Kidney glomerular epithelial cell (primary cell): Measurements from ENCODE around the gene HES3.
A peak's percentile ranks its signal among the peaks of the same experiment; 100 is the strongest.

Experiments used
- DNase-seq: peaks from one replicate; lab custom pipeline; 2025; lab: John Stamatoyannopoulos, UW

Gene HES3

GRCh38 chr1:6243993-6244392 is at the start of gene HES3:
Gene HES3 (plus strand): TSS chr1:6244179. CDS start chr1:6244366, 187 bp downstream.
- no peak for DNase-seq

- no peak for DNase-seq
These were observed 46.1 kb upstream of the HES3 start for GRCh38 chr1:6197746-6198427.

- no peak for DNase-seq
These were observed 45.2 kb upstream of the HES3 start for GRCh38 chr1:6198646-6199297.

GRCh38 chr1:6199298-6200187 is 44.4 kb upstream of the HES3 start, which contains the start of gene RPL22:
Gene RPL22 (minus strand): TSS chr1:6199595. CDS start chr1:6199573, 22 bp downstream.
- peak; percentile 99 for DNase-seq

- no peak for DNase-seq
These were observed 43.7 kb upstream of the HES3 start for GRCh38 chr1:6200188-6200809.

- no peak for DNase-seq
These were observed 41.7 kb upstream of the HES3 start for GRCh38 chr1:6202256-6202655.

GRCh38 chr1:6205849-6206519 is 38.0 kb upstream of the HES3 start, which contains the start of gene RNF207:
Gene RNF207 (plus strand): TSS chr1:6206119. CDS start chr1:6206536, 417 bp downstream.
- DNase-seq, result peak; percentile 69

GRCh38 chr1:6206520-6206855 is 37.5 kb upstream of the HES3 start:
- DNase-seq, result no peak

GRCh38 chr1:6207075-6207885 is 36.7 kb upstream of the HES3 start:
- no peak for DNase-seq

- no peak for DNase-seq
These were observed 36.1 kb upstream of the HES3 start for GRCh38 chr1:6207921-6208320.

GRCh38 chr1:6208723-6209660 is 35.0 kb upstream of the HES3 start:
- no peak for DNase-seq

- no peak for DNase-seq
These were observed 34.1 kb upstream of the HES3 start for GRCh38 chr1:6209661-6210580.

- DNase-seq, result no peak
These were observed 33.2 kb upstream of the HES3 start for GRCh38 chr1:6210591-6211355.

GRCh38 chr1:6211731-6212130 is 32.2 kb upstream of the HES3 start:
- no peak for DNase-seq

GRCh38 chr1:6212193-6212959 is 31.6 kb upstream of the HES3 start:
- DNase-seq, result no peak

GRCh38 chr1:6218375-6219164 is 25.4 kb upstream of the HES3 start:
- no peak for DNase-seq
